Stimulated activated CD8-positive, alpha-beta memory T cell treated with anti-CD3 and anti-CD28 coated beads, Interleukin-15, amount 100 ng/mL, for 1 hour (primary cell): ENCODE results near the gene MYO3B.
"Not testable (repeated sequence)": the region's sequence is repeated elsewhere in the genome, so short reads cannot be mapped to it uniquely, and the experiment has no call there.

Experiments
- DNase-seq: peaks from one replicate; pipeline ENCODE4 v3.0.0-alpha.2; 2020; ENCODE audit warnings: low read depth

The MYO3B gene

DNA sequence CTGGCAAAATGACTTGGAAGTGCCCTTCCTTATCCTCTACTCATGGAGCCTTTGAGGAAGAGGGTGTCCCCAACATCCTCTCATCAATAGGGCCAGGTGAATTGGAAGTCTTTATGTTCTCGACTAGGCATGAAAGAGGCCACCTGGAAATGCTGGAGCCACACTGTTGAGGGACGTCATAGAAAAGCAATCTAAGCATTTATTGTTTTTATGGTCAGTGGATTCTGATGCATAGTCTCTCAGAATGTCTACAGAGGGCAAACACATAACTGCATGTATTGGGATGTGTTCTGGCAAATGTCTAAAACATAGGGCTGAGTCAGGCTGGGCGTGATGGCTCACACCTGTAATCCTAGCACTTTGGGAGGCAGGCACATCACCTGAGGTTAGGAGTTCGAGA is 290.6 kb downstream of the MYO3B start:
- DNase-seq = no peak

DNA sequence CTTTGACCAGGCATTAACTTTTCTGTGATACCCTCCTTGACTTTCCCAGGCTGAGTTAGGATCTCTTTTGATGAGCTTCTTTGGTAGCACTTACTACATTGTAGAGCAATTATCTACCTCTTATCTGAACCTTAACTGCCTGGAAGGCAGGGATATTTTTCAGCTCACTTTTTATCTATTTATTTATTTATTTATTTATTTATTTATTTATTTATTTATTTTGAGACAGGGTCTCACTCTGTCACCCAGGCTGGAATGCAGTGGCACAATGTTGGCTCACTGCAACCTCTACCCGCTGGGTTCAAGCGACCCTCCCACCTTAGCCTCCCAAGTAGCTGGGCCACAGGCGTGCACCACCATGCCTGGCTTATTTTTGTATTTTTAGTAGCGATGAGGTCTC is 294.6 kb downstream of the MYO3B start:
- not testable (repeated sequence) for DNase-seq

- DNase-seq = no peak
Measured at GRCh38 chr2:170475878-170476277, 297.9 kb downstream of the MYO3B start.

DNA sequence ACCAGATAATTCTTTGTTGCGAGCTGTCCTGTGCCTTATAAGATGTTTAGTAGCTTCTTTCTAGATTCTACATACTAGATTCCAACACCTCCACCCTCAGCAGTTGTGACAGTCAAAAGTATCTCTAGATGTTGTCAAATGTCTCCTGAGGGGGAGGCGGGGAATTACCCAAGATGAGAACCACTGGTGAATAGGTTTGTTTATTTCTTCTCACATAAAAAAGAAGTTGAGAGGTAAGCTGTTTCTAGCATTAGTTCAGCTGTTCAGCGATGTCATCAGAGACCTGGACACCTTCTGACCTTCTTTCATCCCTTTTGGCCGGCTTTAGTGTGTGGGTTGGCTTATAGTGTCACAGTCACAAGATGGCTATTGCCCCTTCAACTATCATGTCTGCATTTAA is 299.7 kb downstream of the MYO3B start:
- no peak for DNase-seq

GRCh38 chr2:170481201-170481600 is 303.3 kb downstream of the MYO3B start:
- no peak for DNase-seq

GRCh38 chr2:170484552-170484951 is 306.6 kb downstream of the MYO3B start:
- no peak for DNase-seq

DNA sequence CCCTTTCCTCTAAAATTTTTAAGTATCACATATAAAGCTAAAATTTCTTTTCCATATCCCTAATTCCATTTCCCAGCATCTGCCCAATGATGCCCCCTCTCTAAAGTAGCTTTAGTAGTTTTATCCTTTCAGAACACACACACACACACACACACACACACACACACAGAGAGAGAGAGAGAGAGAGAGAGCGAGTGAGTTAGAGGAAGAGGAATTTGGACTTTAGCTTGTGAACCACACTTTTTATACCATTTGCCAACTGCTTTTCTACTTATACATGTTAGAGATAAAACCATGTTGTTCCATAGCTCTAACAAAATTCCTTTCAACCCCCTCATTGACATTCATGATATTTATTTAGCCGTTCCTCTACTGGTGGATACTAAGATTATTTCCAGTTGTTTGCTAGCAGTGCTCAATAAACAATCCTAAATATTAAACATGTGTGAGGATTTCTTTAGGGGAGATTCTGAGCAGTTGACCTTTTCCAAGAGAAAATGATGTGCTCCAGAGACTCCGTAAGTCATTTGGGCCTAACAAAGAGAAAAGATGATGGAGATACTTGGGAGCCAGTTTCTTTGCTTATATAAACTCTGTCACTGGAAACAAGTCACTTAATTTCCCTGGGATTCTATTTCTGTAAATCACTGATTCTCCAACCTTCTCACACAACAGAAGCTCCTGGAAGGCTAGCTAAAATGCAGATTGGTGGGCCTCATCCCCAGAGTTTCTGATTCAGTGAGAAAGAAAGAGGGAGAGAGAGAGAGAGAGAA is 307.5 kb downstream of the MYO3B start:
- DNase-seq = no peak

- DNase-seq = no peak
Measured at GRCh38 chr2:170486730-170487129, 308.8 kb downstream of the MYO3B start.

DNA sequence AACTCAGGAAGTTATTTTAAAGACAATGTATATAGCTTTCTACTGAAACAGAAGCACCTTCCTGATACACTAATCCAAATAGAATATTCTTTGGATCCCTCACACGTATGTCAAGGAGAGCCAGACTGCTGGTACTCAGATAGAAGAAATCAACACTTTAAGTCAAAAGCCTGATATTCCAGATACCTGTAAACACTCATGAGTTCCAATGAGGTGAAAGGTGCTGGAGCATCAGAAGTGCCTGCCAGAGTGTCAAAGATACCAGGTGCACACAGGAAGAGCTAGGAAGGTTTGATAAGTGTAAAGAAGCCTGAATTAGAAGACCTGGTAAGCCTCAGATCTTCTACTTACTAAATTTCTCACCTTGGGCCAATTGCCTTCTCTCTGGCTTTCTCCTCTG is 310.9 kb downstream of the MYO3B start:
- DNase-seq = no peak

GRCh38 chr2:170492010-170492409 is 314.1 kb downstream of the MYO3B start:
- no peak for DNase-seq

DNA sequence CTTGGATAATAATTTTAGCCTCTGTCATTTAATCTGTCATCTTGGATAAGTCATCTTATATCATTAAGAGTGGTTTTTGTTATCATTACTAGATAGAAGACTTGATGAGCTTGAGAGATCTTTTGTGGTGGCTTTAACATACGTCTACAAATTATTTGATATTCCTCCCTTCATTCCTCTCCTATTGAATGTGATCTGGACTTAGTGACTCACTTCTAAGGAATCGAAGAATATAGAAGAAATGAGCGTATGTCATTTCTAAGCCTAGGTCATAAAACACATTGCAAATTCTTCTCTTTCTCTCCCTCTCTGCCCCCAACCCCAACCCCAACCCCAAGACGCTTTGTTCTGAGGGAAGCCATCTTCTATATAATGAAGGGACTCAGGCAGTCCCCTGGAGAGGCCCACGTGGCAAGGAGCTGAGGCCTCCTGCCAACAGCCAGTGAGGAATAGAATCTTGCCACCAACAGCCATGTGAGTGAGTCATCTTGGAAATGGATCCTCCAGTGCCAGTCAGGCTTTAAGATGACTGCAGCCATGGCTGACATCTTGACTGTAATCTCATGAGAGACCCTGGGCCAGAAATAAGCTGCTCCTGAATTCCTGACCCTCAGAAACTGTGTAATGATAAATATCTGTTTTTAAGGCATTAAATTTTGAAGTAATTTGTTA is 315.6 kb downstream of the MYO3B start:
- DNase-seq = no peak

DNA sequence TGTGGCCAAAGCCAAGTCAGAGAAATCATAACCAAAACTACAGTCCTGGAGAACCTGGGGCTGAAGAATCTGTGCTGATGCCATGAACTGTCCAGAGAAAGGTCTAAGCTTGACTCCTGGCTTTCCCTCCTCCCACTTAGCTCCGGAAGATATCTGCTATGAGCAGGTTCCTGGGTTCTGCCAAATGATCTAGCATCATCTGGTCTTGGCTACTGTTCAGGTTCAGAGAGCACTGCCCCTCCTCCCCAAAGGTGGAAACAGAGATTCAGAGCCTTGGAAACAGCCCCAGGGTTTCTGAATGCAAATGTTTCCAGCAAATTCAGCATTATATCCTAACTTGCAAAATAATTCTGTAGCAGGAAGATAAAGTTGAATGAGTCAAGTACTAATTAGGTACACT is 317.9 kb downstream of the MYO3B start:
- DNase-seq = no peak

GRCh38 chr2:170498619-170499018 is 320.7 kb downstream of the MYO3B start:
- no peak for DNase-seq

- DNase-seq = no peak
Measured at GRCh38 chr2:170500104-170500503, 322.2 kb downstream of the MYO3B start.

DNA sequence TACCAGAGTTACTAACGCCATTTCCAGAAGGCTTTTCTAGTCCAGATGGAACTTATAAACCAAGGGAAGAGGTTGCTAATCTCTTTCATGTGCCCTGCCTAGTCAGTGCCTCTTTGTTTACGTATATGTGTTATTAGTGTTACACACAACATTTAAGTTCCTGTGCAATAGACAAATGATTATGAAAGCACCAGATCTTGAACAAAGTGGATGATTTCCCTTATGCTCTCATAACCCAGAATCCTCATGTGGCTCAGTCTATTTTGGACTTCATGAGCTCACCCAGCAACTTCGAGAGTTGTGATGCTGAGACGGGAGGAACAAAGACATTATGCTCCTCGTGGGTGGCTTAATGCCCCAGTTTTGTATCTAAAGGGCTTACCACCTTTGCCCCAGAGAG is 322.8 kb downstream of the MYO3B start:
- no peak for DNase-seq

- DNase-seq = no peak
Measured at GRCh38 chr2:170501421-170502043, 323.6 kb downstream of the MYO3B start.

DNA sequence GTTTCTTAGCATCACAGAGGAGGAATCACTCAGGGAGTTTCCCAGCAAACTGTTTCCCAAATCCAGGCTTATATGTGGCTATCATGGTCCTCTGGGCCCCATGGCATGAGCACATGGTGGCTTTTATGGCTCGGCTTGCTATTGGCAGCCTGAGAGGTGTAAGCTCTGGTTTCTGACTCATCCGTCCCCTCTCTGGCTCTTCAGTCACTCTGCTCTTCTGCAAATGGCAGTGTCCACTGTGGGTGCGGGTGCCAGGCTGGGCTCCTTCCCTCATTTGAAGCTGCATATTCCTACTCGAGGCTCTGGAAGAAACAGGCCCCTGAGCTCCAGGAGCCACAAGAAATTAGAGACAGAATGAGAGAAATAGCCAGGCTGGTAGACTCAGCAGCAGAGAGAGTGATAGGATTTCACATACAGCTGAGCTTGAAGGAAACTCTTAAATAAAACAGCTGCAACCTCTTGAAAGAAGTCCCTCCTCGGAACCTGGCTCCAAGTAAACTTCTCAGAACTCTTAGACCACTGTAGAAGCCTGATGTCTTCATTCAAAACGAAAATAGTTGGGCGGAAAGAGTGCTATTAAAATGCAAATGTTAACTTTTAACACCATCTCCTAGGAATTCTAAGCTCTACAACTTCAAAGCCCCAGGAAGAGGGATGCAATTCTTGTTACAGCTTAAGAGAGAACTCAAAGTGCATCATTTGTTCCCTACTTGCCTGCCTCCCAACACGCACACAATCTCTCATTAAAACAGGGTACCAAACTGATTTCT is 324.6 kb downstream of the MYO3B start:
- DNase-seq = no peak

DNA sequence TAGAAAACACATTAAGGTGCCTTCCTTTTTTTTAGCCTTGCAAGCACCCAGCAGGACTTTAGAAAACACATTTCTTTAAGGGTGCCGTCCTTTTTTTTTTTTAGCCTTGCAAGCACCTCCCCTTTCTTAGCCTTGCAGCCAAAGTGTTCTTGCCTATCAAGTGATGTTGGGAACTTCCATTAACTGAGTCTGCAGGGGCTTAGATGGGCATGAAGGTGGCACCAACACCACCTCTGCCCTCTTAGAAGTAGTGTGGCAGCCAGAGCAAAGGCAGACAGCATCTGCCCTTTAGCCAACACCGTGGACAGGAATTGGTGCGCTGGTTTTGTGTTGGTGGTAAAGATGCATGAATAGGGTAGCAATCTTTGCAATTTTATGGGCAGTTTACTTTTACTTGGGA is 325.6 kb downstream of the MYO3B start:
- no peak for DNase-seq

GRCh38 chr2:170503971-170504809 is 326.2 kb downstream of the MYO3B start:
- DNase-seq = no peak

- no peak for DNase-seq
Measured at GRCh38 chr2:170504810-170505145, 326.8 kb downstream of the MYO3B start.

GRCh38 chr2:170505631-170506275 is 327.8 kb downstream of the MYO3B start:
- no peak for DNase-seq
